ENCODE measurements around the gene PSMA5.

The PSMA5 gene

GRCh38 chr1:109468903-109469302, 42.7 kb upstream of the PSMA5 start (continued):
- no peak for TF ChIP-seq ZNF19 (tag by site-specific recombination; IDR thresholded peaks at IDR 0.05; ENCODE audit: low read depth)
- TF ChIP-seq ZNF169 (tag by site-specific recombination; IDR thresholded peaks at IDR 0.05): no peak
- TF ChIP-seq ZNF362 (tag by site-specific recombination; IDR thresholded peaks at IDR 0.05): no peak
- TF ChIP-seq ZBTB17 (tag by site-specific recombination; IDR thresholded peaks at IDR 0.05): 0 out of 2 replicates have a peak, but pooled peaks have one; percentile 42
- TF ChIP-seq ZBTB49 (tag by site-specific recombination; IDR thresholded peaks at IDR 0.05; ENCODE audit: low read depth): no peak
- no peak for TF ChIP-seq ZNF146 (tag by site-specific recombination; IDR thresholded peaks at IDR 0.05)
- no peak for TF ChIP-seq ATF2 (tag by site-specific recombination; IDR thresholded peaks at IDR 0.05; ENCODE audit: low read depth)
- no peak for TF ChIP-seq ZNF184 (tag by site-specific recombination; IDR thresholded peaks at IDR 0.05)
- no peak for TF ChIP-seq TRIM28 (IDR thresholded peaks at IDR 0.05; ENCODE audit: borderline replicate concordance, low read length)
- no peak for TF ChIP-seq ZNF274 (IDR thresholded peaks at IDR 0.05; ENCODE audit: low read length)
- TF ChIP-seq ZNF274 (tag by site-specific recombination; IDR thresholded peaks at IDR 0.05; ENCODE audit: borderline replicate concordance): no peak
- TF ChIP-seq SCRT2 (tag by site-specific recombination; IDR thresholded peaks at IDR 0.05): no peak
- no peak for TF ChIP-seq ZNF76 (tag by site-specific recombination; IDR thresholded peaks at IDR 0.05; ENCODE audit: borderline replicate concordance, low read depth)
- TF ChIP-seq ZNF629 (tag by site-specific recombination; IDR thresholded peaks at IDR 0.05): peak; percentile 44; the same call in 1 of the 2 replicates
- TF ChIP-seq HOXC10 (CRISPR knock-in tag; IDR thresholded peaks at IDR 0.05): no peak
- TF ChIP-seq PRDM1 (tag by site-specific recombination; IDR thresholded peaks at IDR 0.05): peak; percentile 55; the same call in 1 of the 2 replicates
- no peak for TF ChIP-seq SP3 (tag by site-specific recombination; IDR thresholded peaks at IDR 0.05)

- ChIA-PET POLR2A (interaction anchor here (1.1 kb wide), 1 partner anchor 42 kb away, joined by 4 read pairs; the partner anchor contains the start of gene PSMA5), CTCF (interaction anchor here (0.6 to 2.3 kb wide), 3 partner anchors 11 to 422 kb away, joined by 5 to 13 read pairs (median 5); partner anchors contain the start of gene CYB561D1)
- TF ChIP-seq ZSCAN5A (tag by site-specific recombination; IDR thresholded peaks at IDR 0.05) (no peak), ZNF585B (tag by site-specific recombination; IDR thresholded peaks at IDR 0.05) (no peak), SETDB1 (IDR thresholded peaks at IDR 0.05; ENCODE audit: insufficient read length, low read length) (no peak), ZNF280D (tag by site-specific recombination; IDR thresholded peaks at IDR 0.05) (no peak), TRIM28 (IDR thresholded peaks at IDR 0.05; ENCODE audit: borderline replicate concordance, low read length) (no peak), ZNF146 (tag by site-specific recombination; IDR thresholded peaks at IDR 0.05) (no peak)
These were observed 41.8 kb upstream of the PSMA5 start for GRCh38 chr1:109468061-109468460.

More at GRCh38 chr1:109468061-109468460, 41.8 kb upstream of the PSMA5 start:
- no peaks in the 10 kb centered on the region for H3K9me3 ChIP-seq (ENCODE audit: control insufficient read depth, insufficient read depth, low read depth, low read length)
- no peak overlapping the region for H3K27ac ChIP-seq (ENCODE audit: extremely low read depth, low read depth, low read length)
- no peak overlapping the region for H3K4me3 ChIP-seq (ENCODE audit: low read depth, low read length)
- no peaks in the 10 kb centered on the region; the same call in 1 of the 2 replicates for H3K4me1 ChIP-seq (ENCODE audit: control insufficient read depth, insufficient read depth, low read length)
- H3K36me3 ChIP-seq (ENCODE audit: control insufficient read depth in 2 of 2, insufficient read depth in 1 of 2, low read length in 2 of 2): no peaks in the 10 kb centered on the region

Data from HEK293 (cell line).